GM18526 (cell line): ENCODE results near the gene KDM4D.

Source experiments
- POLR2A ChIP-seq: IDR thresholded peaks from 3 replicates; pipeline ENCODE4 v1.6.1; 2011; ENCODE audit not compliant: insufficient read length; ENCODE audit errors: extremely low read depth

The KDM4D gene

GRCh38 chr11:94941131-94941530 lies 32.4 kb upstream of the KDM4D start:
- TF ChIP-seq POLR2A = no peak

GRCh38 chr11:94946812-94947211 lies 26.7 kb upstream of the KDM4D start:
- TF ChIP-seq POLR2A = no peak

GRCh38 chr11:94948070-94948617 lies 25.4 kb upstream of the KDM4D start:
- TF ChIP-seq POLR2A = no peak

- TF ChIP-seq POLR2A = no peak
These were observed 18.8 kb upstream of the KDM4D start for GRCh38 chr11:94954753-94955152.

- TF ChIP-seq POLR2A = no peak
These were observed 16.5 kb upstream of the KDM4D start for GRCh38 chr11:94956963-94957362.

GRCh38 chr11:94958121-94958696 lies 15.3 kb upstream of the KDM4D start:
- TF ChIP-seq POLR2A = no peak

- TF ChIP-seq POLR2A = no peak
These were observed 14.3 kb upstream of the KDM4D start for GRCh38 chr11:94959179-94959578.

GRCh38 chr11:94960488-94960887 lies 13.0 kb upstream of the KDM4D start:
- no peak for TF ChIP-seq POLR2A

GRCh38 chr11:94961255-94961654 lies 12.3 kb upstream of the KDM4D start:
- no peak for TF ChIP-seq POLR2A

- TF ChIP-seq POLR2A = no peak
These were observed 8.6 kb upstream of the KDM4D start for GRCh38 chr11:94964934-94965333.

GRCh38 chr11:94968334-94968958 lies 5.1 kb upstream of the KDM4D start:
- no peak for TF ChIP-seq POLR2A

GRCh38 chr11:94972700-94973098 lies 810 bp upstream of the KDM4D start:
- TF ChIP-seq POLR2A = no peak

- no peak for TF ChIP-seq POLR2A
These were observed 669 bp downstream of the KDM4D start for GRCh38 chr11:94974178-94974577.

- TF ChIP-seq POLR2A = no peak
These were observed 2.1 kb downstream of the KDM4D start for GRCh38 chr11:94975599-94975998.

- TF ChIP-seq POLR2A = no peak
These were observed 13.9 kb downstream of the KDM4D start for GRCh38 chr11:94987378-94987777.

- no peak for TF ChIP-seq POLR2A
These were observed 15.2 kb downstream of the KDM4D start for GRCh38 chr11:94988748-94989147.
